Lower leg skin (tissue), 4 donors: ENCODE results near the gene MAPK10. TPM values are rescaled to one million over a fixed set of nuclear protein-coding genes. Genes with fewer than 3 reads are reported as not detected.

Experiments
- DNase-seq, 2 donors: peaks; one replicate each; pipeline ENCODE4 v3.0.0-alpha.2; 2019; ENCODE audit warnings: low spot score in 2 of 2
- H3K4me3 ChIP-seq: fragments of 200-600 bp; sonication (generic); 2 replicates; pipeline ENCODE4 v1.5.1; 2017; ENCODE audit warnings: mild to moderate bottlenecking, low read depth; ENCODE audit not compliant: poor library complexity, severe bottlenecking
- CTCF ChIP-seq, 3 donors: fragments of 450-650 bp; IDR thresholded peaks; one replicate each; pipeline ENCODE4 v1.5.1; 2016; ENCODE audit warnings: antibody characterized with exemption in 3 of 3, mild to moderate bottlenecking in 3 of 3, moderate library complexity in 2 of 3
- POLR2A ChIP-seq, 2 donors: fragments of 450-650 bp; IDR thresholded peaks; one replicate each; pipeline ENCODE4 v1.6.1; 2016 to 2017; ENCODE audit warnings: antibody characterized with exemption in 2 of 2, mild to moderate bottlenecking in 1 of 2, moderate library complexity in 1 of 2
- WGBS, 2 donors: methylation state at CpG; one replicate each; pipeline ENCODE4 v1.1.5; 2018; 5-methylcytosine and 5-hydroxymethylcytosine counted together
- intact Hi-C: fragments of 100-400 bp; cut with DNase I; formaldehyde crosslinking; loops from one replicate; pipeline ENCODE4 v1.15.0; 2023; ENCODE audit warnings: low total_unique reads
- total RNA-seq, 4 donors: library from RNA; depleted of rRNA; stranded (reverse); fragments of >200 nt; gene quantifications; one replicate each; pipeline ENCODE4 v1.1.0, GENCODE V29; 2016

The MAPK10 gene
- total RNA-seq, 4 donors from 2014 or later = 1.7 to 3.2 (median 2.8) TPM

- no peak for DNase-seq
- WGBS, 2 donors = 89 to 94% methylated on average over 1 of the region's 1 CpG
- H3K4me3 ChIP-seq = no peak overlapping the region
- no peak for TF ChIP-seq CTCF (IDR thresholded peaks at IDR 0.05)
- no peak for TF ChIP-seq POLR2A (IDR thresholded peaks at IDR 0.05)
- intact Hi-C loops = no loop called here
Observed at GRCh38 chr4:86272669-86273068, 87.2 kb downstream of the MAPK10 start.

- 90 to 97% methylated on average over 1 of the region's 1 CpG for WGBS, 2 donors
Observed at GRCh38 chr4:86271057-86271456, 88.8 kb downstream of the MAPK10 start.

GRCh38 chr4:86269354-86269753 is 90.5 kb downstream of the MAPK10 start:
- intact Hi-C loops = no loop called here
- no peak overlapping the region for H3K4me3 ChIP-seq
- no peak for TF ChIP-seq POLR2A (IDR thresholded peaks at IDR 0.05)
- TF ChIP-seq CTCF (IDR thresholded peaks at IDR 0.05) = no peak
- no peak for DNase-seq
- WGBS, 2 donors = 51 to 66% methylated on average over 1 of the region's 1 CpG

More at GRCh38 chr4:86271057-86271456, 88.8 kb downstream of the MAPK10 start:
- intact Hi-C loops = no loop called here
- H3K4me3 ChIP-seq = no peak overlapping the region
- no peak for DNase-seq
- TF ChIP-seq POLR2A (IDR thresholded peaks at IDR 0.05) (no peak), CTCF (IDR thresholded peaks at IDR 0.05) (no peak)

- no peak for DNase-seq
- TF ChIP-seq CTCF (IDR thresholded peaks at IDR 0.05) (no peak), POLR2A (IDR thresholded peaks at IDR 0.05) (no peak)
- H3K4me3 ChIP-seq = no peak overlapping the region
- intact Hi-C loops = no loop called here
Observed at GRCh38 chr4:86264241-86264640, 95.6 kb downstream of the MAPK10 start.

- no peak for TF ChIP-seq POLR2A (IDR thresholded peaks at IDR 0.05)
- intact Hi-C loops = no loop called here
- DNase-seq = no peak
- WGBS, 2 donors = 40 to 44% methylated on average over 1 of the region's 1 CpG
- no peak overlapping the region for H3K4me3 ChIP-seq
Observed at GRCh38 chr4:86261636-86262035, 98.2 kb downstream of the MAPK10 start.

- no peak for DNase-seq
- H3K4me3 ChIP-seq = no peak overlapping the region
- TF ChIP-seq CTCF (IDR thresholded peaks at IDR 0.05) (no peak), POLR2A (IDR thresholded peaks at IDR 0.05) (no peak)
- intact Hi-C loops = no loop called here
- 80 to 85% methylated on average over 2 of the region's 2 CpGs for WGBS, 2 donors
Observed at GRCh38 chr4:86256086-86256485, 103.8 kb downstream of the MAPK10 start.
